AG10803 (cell line): ENCODE measurements around the gene PET117.
"Not testable (repeated sequence)": the region's sequence is repeated elsewhere in the genome, so short reads cannot be mapped to it uniquely, and the experiment has no call there.

Experiments used
- DNase-seq: peaks from one replicate; pipeline ENCODE4 v3.0.0; 2010; ENCODE audit warnings: low read depth
- H3K4me3 ChIP-seq: 2 replicates; pipeline ENCODE4 v1.5.1; 2011; ENCODE audit warnings: mild to moderate bottlenecking, low read length, control low read depth
- CTCF ChIP-seq: conservative IDR thresholded peaks from 2 replicates; pipeline ENCODE4 v1.5.1; 2011; ENCODE audit warnings: mild to moderate bottlenecking, low read length, control low read depth, inconsistent platforms

Gene PET117, protein sequence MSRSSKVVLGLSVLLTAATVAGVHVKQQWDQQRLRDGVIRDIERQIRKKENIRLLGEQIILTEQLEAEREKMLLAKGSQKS

DNA sequence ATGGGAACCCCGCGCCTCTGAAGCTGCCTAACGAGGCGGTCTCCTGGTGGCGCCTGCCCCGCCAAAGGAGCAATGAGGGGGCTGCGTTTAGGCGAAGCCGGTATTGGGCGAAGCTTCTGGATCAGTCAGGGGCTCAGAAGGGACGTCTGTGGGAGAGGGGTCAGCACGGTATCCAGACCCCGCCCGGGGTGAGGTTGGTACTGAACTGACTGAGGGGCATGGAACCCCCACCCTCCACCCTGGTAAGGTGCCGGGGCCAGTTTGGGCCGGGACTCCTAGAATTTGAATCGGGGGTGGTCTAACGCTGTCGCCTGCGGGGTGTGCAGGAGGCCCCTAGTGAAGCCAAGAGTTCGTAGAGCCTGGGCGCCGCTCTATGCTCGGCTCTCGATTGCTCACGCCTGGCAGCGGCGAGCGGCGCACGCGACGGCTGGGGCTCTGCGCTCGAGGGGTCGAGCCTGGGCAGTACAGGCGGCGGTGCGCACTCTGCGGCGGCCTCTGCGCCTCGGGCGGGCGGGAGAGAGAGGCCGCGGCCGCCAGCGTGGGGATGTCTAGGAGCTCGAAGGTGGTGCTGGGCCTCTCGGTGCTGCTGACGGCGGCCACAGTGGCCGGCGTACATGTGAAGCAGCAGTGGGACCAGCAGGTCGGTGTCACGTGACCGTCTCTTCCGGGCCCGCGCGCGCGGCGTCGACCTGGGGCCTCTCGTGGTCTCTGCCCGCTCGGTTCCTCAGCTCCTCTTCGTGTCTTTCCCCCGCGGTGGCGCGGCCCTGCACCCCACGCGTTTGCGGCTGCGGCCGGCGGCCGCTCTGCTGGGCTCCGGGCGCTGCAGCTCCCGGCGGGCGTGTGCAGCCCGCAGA, at the start of gene PET117, which contains the start of gene KAT14:
Gene PET117, plus strand, starts transcription at position 452 of the 854 bp plus-strand sequence. Its CDS starts 93 bp downstream, at position 545.
Gene KAT14, plus strand, starts transcription at position 452 of the 854 bp plus-strand sequence. CDS start 4,798 bp downstream, outside the sequence.
- peak; percentile 94 for DNase-seq
- no peak for TF ChIP-seq CTCF
- H3K4me3 ChIP-seq, result peak within 1 kb of the TSS; percentile 71

GRCh38 chr20:18088298-18088697, 49.4 kb upstream of the PET117 start:
- not testable (repeated sequence) for DNase-seq, H3K4me3 ChIP-seq

GRCh38 chr20:18088841-18089240, 48.8 kb upstream of the PET117 start:
- H3K4me3 ChIP-seq, DNase-seq: not testable (repeated sequence)

DNA sequence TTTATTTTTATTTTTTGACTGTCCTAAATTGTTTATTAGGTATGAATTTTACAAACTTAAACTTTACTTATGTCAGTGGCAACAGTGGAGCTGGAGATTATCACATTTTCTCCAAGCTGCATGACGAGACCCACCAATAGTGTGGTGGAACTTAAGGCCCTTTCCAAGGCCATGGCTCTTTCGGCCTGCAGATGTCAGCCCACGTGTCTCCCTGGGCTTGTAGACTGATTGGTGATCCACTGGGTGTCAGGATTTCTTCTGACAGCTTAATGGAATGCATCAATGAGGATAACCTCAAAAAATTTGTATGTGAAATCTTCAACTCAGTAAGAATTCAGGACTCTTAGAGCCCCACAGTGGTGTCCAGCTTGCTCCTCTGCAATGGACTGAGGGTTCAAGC, 47.6 kb upstream of the PET117 start:
- TF ChIP-seq CTCF, result no peak
- H3K4me3 ChIP-seq, result no peak overlapping the region
- no peak for DNase-seq

DNA sequence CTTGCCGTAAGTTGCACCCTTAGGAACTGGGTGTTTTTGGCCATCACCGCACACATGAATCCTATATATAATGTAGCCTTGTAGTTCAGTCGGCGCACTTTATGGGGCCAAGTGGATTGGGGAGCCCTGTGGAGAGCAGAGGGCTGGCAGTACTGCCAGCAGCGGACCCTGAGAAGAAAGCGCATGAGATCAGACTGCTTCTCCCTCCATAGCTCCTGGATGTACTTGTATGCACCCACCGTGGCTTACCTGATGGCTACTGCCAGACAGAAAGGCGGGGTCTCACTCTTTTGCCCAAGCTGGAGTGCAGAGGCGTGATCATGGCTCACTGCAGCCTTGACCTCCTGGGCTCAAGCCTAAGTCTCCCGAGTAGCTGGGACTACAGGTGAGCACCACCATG, 47.2 kb upstream of the PET117 start:
- no peak for TF ChIP-seq CTCF
- no peak for DNase-seq

DNA sequence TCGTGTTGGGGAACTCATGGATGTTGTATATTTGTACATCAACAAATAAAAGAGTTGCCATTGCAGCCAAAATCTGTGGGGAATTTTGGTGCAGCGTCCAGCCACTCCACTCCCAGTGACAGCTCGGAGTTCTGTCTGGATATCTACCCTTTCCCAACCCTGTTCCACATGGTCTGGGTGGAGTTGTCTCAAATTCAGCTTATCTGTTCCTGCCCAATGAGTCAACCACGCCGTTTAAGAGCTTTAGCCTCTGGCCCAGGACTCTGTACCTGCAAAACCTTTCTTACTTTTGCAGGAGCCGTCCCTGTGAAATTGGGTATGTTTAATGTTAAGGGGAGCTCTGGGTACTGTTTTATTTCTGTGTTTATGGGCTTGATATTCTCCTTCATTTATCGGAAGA, 46.0 kb upstream of the PET117 start:
- H3K4me3 ChIP-seq, result no peak overlapping the region
- no peak for TF ChIP-seq CTCF
- no peak for DNase-seq

More for the DNA sequence above, 47.2 kb upstream of the PET117 start:
- no peak overlapping the region for H3K4me3 ChIP-seq

- no peak for TF ChIP-seq CTCF
- DNase-seq, result no peak
- no peak overlapping the region for H3K4me3 ChIP-seq
Observed at GRCh38 chr20:18092890-18093289, 44.8 kb upstream of the PET117 start.

DNA sequence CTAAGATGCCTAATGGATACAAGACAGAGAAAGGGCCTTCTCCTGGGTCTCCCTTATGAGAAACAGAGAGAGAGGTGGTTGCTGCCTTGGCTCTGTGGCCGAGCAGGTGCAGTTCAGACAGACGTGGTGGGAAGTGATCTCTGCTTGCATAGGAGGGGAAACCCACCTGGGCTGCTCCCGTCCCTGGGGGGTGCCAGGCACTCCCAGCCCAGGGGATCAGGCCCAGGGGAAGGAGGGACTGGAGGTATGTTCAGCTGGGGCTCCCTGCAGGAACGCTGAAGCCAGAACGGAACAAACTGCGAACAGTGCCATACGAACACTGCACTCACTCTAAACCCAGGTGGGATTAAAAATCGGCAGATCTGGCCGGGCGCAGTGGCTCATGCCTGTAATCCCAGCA, 44.3 kb upstream of the PET117 start:
- TF ChIP-seq CTCF, result no peak
- DNase-seq, result no peak
- H3K4me3 ChIP-seq, result no peak overlapping the region
